Stomach (tissue), 9 donors: ENCODE data around the gene PRDM16. TPM values are rescaled to one million over a fixed set of nuclear protein-coding genes. Genes with fewer than 3 reads are reported as not detected.

Source experiments
- DNase-seq, 2 donors: peaks; one replicate each; pipeline versions ENCODE4 v3.0.0 to v3.0.0-alpha.2; 2013 to 2019
- H3K27ac ChIP-seq, 5 donors: fragments of 200-600 bp in 4 of 5; sonication (generic) in 4 of 5; one replicate each; pipeline ENCODE4 v1.5.1; 2013 to 2019; ENCODE audit warnings: mild to moderate bottlenecking in 1 of 5, moderate library complexity in 1 of 5
- H3K27me3 ChIP-seq, 3 donors: fragments of 200-600 bp; sonication (generic); one replicate each; pipeline ENCODE4 v1.5.1; 2017 to 2019; ENCODE audit warnings: mixed run types in 1 of 3
- H3K36me3 ChIP-seq, 4 donors: fragments of 200-600 bp; sonication (generic); 1 replicate in 3 of 4; 2 replicates in 1 of 4; pipeline ENCODE4 v1.5.1; 2016 to 2019
- H3K4me1 ChIP-seq, 4 donors: fragments of 200-600 bp; sonication (generic); one replicate each; pipeline ENCODE4 v1.5.1; 2016 to 2019
- H3K4me3 ChIP-seq, 4 donors: fragments of 200-600 bp; sonication (generic) in 3 of 4; one replicate each; pipeline ENCODE4 v1.5.1; 2016 to 2019; ENCODE audit warnings: mild to moderate bottlenecking in 1 of 4
- H3K9me3 ChIP-seq, 4 donors: fragments of 200-600 bp; sonication (generic); one replicate each; pipeline ENCODE4 v1.5.1; 2016 to 2019
- EP300 ChIP-seq: sonication (generic); formaldehyde crosslinking; IDR thresholded peaks from one replicate; pipeline ENCODE4 v1.6.1; 2017; ENCODE audit warnings: antibody characterized with exemption
- POLR2A ChIP-seq, 4 donors: fragments of 450-650 bp; IDR thresholded peaks; one replicate each; pipeline ENCODE4 v1.6.1; 2016; ENCODE audit warnings: antibody characterized with exemption in 4 of 4, control low read depth in 2 of 4, mild to moderate bottlenecking in 1 of 4, moderate library complexity in 1 of 4
- POLR2AphosphoS5 ChIP-seq, 3 donors: sonication (generic); formaldehyde crosslinking; IDR thresholded peaks; one replicate each; pipeline ENCODE4 v1.6.1; 2016; ENCODE audit warnings: antibody characterized with exemption in 3 of 3
- WGBS, 5 donors: extraction: QIAGEN DNeasy Blood & Tissue Kit in 3 of 5; methylation state at CpG; one replicate each; pipeline versions ENCODE4 v1.1.5 to v1.1.7; 2013 to 2018; 5-methylcytosine and 5-hydroxymethylcytosine counted together
- intact Hi-C: fragments of 100-400 bp; cut with DNase I; formaldehyde crosslinking; loops from one replicate; pipeline ENCODE4 v1.15.1; 2023; ENCODE audit warnings: low total_unique reads
- polyA plus RNA-seq, 3 donors: library from polyadenylated mRNA; stranded (reverse); fragments of 200-250 nt; gene quantifications; one replicate each; pipeline ENCODE4 v1.2.3, GENCODE V29; 2013
- total RNA-seq, 5 donors: library from RNA; depleted of rRNA; stranded (reverse); fragments of >200 nt; gene quantifications; one replicate each; pipeline versions ENCODE4 v1.1.0 to v1.2.3, GENCODE V29; 2014 to 2016
- TF ChIP-seq, protein P1 (sequence below), 7 experiments: fragments of 450-650 bp in 4 of 7; fragments of 200-600 bp in 3 of 7; sonication (generic) in 3 of 7; IDR thresholded peaks; one replicate each; pipeline ENCODE4 v1.5.1; 2016 to 2019; ENCODE audit warnings: antibody characterized with exemption in 7 of 7, control low read depth in 2 of 7, mild to moderate bottlenecking in 1 of 7
- donor health status: healthy with polysubstance abuse.
- donor health status: Bipolar disorder and iron deficiency.
- donor health status: healthy.

The PRDM16 gene
- total and polyA plus RNA-seq, 8 donors: 0.29 to 222 (median 15.8) TPM

DNA sequence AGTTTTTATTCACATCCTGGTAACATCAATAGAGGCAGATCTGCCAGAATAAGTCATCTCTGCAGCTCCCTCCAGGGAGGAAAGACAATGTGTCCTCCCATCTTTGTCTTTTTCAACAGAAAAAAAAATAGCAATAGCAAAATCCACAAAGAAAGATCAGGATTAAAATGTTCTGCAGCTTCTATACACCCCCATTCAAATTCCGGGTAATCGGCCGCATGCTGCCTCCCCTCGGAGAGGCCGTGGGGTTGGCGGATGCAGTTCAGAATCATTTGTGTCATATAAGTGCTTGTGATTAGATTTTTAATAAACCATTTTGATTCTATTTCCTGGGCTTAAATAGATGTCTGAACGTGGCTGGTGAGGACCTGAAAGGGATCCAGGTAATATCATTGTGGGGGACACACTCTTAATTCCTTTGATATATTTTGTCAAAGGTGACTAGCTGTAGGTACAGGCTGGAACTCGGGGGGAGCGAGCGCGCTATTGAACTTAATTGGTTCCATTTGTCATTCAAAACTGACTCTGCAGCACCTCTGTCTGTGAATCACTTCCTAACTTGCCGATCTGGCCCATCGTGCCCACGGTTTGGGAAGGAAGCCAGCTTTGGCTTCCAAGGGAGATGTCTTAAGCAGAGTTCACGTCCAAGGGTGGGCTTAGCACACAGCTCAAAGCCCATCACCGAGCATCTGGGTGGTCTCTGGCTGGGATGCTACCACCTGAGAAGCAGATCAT, 299.9 kb downstream of the PRDM16 start:
- TF ChIP-seq, protein P1, sequence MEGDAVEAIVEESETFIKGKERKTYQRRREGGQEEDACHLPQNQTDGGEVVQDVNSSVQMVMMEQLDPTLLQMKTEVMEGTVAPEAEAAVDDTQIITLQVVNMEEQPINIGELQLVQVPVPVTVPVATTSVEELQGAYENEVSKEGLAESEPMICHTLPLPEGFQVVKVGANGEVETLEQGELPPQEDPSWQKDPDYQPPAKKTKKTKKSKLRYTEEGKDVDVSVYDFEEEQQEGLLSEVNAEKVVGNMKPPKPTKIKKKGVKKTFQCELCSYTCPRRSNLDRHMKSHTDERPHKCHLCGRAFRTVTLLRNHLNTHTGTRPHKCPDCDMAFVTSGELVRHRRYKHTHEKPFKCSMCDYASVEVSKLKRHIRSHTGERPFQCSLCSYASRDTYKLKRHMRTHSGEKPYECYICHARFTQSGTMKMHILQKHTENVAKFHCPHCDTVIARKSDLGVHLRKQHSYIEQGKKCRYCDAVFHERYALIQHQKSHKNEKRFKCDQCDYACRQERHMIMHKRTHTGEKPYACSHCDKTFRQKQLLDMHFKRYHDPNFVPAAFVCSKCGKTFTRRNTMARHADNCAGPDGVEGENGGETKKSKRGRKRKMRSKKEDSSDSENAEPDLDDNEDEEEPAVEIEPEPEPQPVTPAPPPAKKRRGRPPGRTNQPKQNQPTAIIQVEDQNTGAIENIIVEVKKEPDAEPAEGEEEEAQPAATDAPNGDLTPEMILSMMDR (IDR thresholded peaks at IDR 0.05): no peak
- Histone ChIP-seq H3K36me3 (no peaks in the 10 kb centered on the region), H3K27ac (peak overlapping the region; percentile 16 to 79 (median 66)), H3K4me3 (no peak overlapping the region), H3K27me3 (peaks cover 0 to 18% (median 0%) of the 10 kb centered on the region in 3 donors), H3K9me3 (no peaks in the 10 kb centered on the region), H3K4me1 (peaks cover 27 to 58% (median 40%) of the 10 kb centered on the region in 4 donors)
- DNase-seq: no peak
- WGBS, 5 donors: 69 to 81% (median 75%) methylated on average over 16 of the region's 16 CpGs
- intact Hi-C loops: no loop called here

DNA sequence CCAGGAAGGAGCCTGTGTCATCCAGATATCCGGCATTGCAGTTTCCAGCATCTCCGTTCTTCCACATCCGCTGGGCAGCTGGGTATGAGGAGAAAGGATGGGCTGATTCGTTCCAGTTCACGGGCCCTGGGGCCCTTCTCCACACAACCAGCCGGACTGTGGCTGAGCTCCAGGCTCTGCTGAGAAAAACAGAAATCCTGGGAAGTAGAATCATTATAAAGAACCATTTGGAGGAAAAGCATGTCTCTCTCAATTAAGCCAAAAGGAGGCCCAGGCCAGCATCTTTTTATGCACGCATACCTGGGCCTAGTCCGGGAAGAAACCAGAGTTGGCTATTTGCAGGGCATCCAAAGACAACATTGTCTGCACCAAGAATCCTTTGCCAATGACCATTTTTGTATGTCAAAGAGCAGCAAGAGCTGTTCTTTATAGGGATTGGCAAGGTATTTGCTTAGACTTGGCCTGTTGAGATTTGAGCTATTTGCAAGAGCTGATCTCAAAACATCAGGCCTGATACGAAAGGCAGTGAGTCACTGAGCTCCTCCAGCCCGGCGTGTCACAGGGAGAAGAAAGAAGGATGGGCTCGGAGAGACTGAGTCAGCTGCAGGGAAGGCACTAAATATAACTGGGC, 300.6 kb downstream of the PRDM16 start:
- intact Hi-C loops: no loop called here
- peak; percentile 67 to 68 for DNase-seq
- TF ChIP-seq POLR2A (IDR thresholded peaks at IDR 0.05): no peak
- TF ChIP-seq POLR2AphosphoS5 (IDR thresholded peaks at IDR 0.05): peak in 2 of 3 donors; percentile 38 to 85
- TF ChIP-seq EP300: no peak
- TF ChIP-seq, protein P1 (IDR thresholded peaks at IDR 0.05): no peak
- H3K4me1 ChIP-seq: peaks cover 27 to 58% (median 40%) of the 10 kb centered on the region in 4 donors
- H3K36me3 ChIP-seq: no peaks in the 10 kb centered on the region
- H3K4me3 ChIP-seq: no peak overlapping the region
- H3K9me3 ChIP-seq: no peaks in the 10 kb centered on the region
- 40 to 67% (median 56%) methylated on average over 10 to 12 of the region's 12 CpGs for whole genome bisulfite sequencing, 5 donors
- peak overlapping the region; percentile 16 to 79 (median 66) for H3K27ac ChIP-seq
- peaks cover 0 to 16% (median 0%) of the 10 kb centered on the region in 3 donors for H3K27me3 ChIP-seq

DNA sequence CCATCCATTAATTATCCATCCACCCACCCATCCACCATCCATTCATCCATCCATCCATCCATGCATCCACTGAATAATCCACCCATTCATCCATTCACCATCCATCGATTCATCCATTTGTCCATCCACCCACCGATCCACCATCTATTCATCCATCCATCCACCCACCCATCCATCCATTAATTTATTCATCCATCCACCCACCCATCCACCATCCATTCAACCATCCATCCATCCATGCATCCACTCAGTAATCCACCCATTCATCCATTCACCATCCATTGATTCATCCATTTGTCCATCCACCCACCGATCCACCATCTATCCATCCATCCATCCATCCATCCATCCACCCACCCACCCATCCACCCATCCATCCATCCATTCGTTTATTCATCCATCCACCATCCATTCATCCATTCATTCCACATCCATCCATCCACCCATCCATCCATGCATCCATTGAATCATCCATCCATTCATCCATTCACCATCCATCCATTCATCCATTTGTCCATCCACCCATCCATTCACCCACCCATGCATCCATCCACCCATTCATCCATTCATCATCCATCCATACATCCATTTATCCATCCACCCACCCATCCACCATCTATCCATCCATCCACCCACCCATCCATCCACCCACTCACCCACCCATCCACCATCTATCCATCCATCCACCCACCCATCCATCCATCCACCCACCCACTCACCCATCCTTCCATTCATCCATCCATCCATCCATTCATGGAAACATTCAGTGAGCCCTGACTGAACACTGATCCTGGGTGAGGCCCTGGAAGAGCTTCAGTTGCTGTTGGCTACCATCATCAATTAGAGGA, 302.1 kb downstream of the PRDM16 start:
- Histone ChIP-seq H3K27me3 (peaks cover 0 to 8% (median 0%) of the 10 kb centered on the region in 3 donors), H3K4me1 (peaks cover 21 to 45% (median 31%) of the 10 kb centered on the region in 4 donors), H3K9me3 (no peaks in the 10 kb centered on the region), H3K27ac (peak overlapping the region in 1 of 5 donors; percentile 62), H3K36me3 (no peaks in the 10 kb centered on the region), H3K4me3 (no peak overlapping the region)
- intact Hi-C loops: no loop called here
- DNase-seq: no peak
- TF ChIP-seq EP300 (no peak), POLR2A (IDR thresholded peaks at IDR 0.05) (no peak), POLR2AphosphoS5 (IDR thresholded peaks at IDR 0.05) (no peak)
- TF ChIP-seq, protein P1 (IDR thresholded peaks at IDR 0.05): no peak
- WGBS, 5 donors: 87 to 98% (median 94%) methylated on average over 4 of the region's 4 CpGs

DNA sequence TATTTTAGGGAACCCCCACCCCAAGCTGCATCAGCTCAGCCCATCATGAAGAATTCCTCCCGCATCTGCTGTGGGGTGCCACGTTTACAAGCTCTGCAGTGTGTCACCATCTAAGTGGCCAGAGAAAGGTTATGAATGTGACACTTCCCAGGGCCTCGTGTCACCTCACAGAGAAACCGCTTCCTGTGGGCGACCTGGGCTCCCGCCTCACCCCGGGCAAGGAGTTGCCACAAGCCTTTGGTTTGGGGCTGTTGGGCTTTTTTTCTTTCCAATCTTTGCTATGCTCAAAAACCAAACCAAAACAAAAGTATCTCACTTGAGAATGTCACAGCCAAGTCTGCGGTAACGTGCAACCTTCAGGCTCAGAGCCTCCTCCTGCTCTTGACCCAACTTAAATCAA, 303.3 kb downstream of the PRDM16 start:
- peaks cover 11 to 38% (median 26%) of the 10 kb centered on the region in 4 donors for H3K4me1 ChIP-seq
- no peak for DNase-seq
- no peak overlapping the region for H3K4me3 ChIP-seq
- WGBS, 5 donors: 72 to 93% (median 79%) methylated on average over 8 to 9 of the region's 9 CpGs
- no peaks in the 10 kb centered on the region for H3K36me3 ChIP-seq
- H3K27ac ChIP-seq: no peak overlapping the region
- H3K9me3 ChIP-seq: no peaks in the 10 kb centered on the region
- TF ChIP-seq, protein P1 (IDR thresholded peaks at IDR 0.05): no peak
- TF ChIP-seq POLR2AphosphoS5 (IDR thresholded peaks at IDR 0.05): no peak
- TF ChIP-seq POLR2A (IDR thresholded peaks at IDR 0.05): no peak
- no peak for TF ChIP-seq EP300
- peaks cover 0 to 8% (median 0%) of the 10 kb centered on the region in 3 donors for H3K27me3 ChIP-seq
- intact Hi-C loops: no loop called here
